ENCODE results near the gene ZNF592. TPM values are rescaled to one million over a fixed set of nuclear protein-coding genes. Genes with fewer than 3 reads are reported as not detected.

The ZNF592 gene
- total and polyA plus RNA-seq, 2 of the 13 experiments (the other 11 are each of a cell fraction or from before 2014, with no cell fraction given): 8.2 to 9.8 TPM

DNA sequence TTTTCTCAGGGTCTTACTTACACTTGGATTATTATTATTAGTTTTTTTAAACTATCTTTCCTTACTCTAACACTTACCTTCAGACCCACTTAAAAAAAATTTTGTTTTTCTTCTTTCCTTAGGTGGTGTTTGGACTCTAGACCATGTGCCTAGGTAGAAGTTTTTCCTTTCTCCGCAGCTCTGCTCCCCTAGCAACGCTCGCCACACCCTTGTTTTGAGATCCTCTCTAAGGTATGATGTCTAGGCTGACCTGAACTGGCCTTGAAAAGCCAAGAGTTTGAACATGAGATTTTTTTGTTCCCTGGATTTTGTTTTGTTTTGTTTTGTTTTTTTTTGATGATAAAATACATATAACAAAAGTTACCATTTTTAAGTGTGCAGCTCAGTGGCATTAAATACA, 16.2 kb downstream of the ZNF592 start:
- 97% methylated on average over 3 of the region's 3 CpGs for WGBS (ENCODE audit: low lambda C conversion rate)
- TF ChIP-seq, protein P1, sequence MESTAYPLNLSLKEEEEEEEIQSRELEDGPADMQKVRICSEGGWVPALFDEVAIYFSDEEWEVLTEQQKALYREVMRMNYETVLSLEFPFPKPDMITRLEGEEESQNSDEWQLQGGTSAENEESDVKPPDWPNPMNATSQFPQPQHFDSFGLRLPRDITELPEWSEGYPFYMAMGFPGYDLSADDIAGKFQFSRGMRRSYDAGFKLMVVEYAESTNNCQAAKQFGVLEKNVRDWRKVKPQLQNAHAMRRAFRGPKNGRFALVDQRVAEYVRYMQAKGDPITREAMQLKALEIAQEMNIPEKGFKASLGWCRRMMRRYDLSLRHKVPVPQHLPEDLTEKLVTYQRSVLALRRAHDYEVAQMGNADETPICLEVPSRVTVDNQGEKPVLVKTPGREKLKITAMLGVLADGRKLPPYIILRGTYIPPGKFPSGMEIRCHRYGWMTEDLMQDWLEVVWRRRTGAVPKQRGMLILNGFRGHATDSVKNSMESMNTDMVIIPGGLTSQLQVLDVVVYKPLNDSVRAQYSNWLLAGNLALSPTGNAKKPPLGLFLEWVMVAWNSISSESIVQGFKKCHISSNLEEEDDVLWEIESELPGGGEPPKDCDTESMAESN (CRISPR knock-in tag; conservative IDR thresholded peaks at IDR 0.05): no peak
- no peak for TF ChIP-seq ZNF337 (CRISPR knock-in tag; IDR thresholded peaks at IDR 0.05; ENCODE audit: borderline replicate concordance, low read depth)
- TF ChIP-seq ZNF883 (CRISPR knock-in tag; IDR thresholded peaks at IDR 0.05; ENCODE audit: not compliant biosample characterization): no peak
- no peak for TF ChIP-seq SNRNP70 (IDR thresholded peaks at IDR 0.05; ENCODE audit: low read depth, low read length)
- no peak for TF ChIP-seq TRIM24 (CRISPR knock-in tag; IDR thresholded peaks at IDR 0.05)
- TF ChIP-seq, protein P2, sequence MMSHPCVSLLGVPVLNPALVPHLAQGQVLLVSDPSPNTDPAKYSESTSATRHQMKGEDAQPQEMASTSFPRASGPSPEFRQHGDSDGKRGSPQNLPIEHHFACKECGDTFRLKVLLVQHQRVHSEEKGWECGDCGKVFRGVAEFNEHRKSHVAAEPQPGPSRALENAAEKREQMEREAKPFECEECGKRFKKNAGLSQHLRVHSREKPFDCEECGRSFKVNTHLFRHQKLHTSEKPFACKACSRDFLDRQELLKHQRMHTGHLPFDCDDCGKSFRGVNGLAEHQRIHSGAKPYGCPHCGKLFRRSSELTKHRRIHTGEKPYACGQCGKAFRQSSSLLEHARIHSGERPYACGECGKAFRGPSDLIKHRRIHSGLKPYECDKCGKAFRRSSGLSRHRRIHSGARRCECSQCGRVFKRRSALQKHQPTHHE (CRISPR knock-in tag; IDR thresholded peaks at IDR 0.05; ENCODE audit: borderline replicate concordance): no peak
- no peak for TF ChIP-seq ZNF75D (CRISPR knock-in tag; IDR thresholded peaks at IDR 0.05; ENCODE audit: borderline replicate concordance)
- no peak for TF ChIP-seq SALL1 (CRISPR knock-in tag; IDR thresholded peaks at IDR 0.05)
- no peak for TF ChIP-seq ZMYM3 (CRISPR knock-in tag; IDR thresholded peaks at IDR 0.05)
- TF ChIP-seq FOXP1 (IDR thresholded peaks at IDR 0.05): no peak
- no peak for TF ChIP-seq FOXP1 (CRISPR knock-in tag; IDR thresholded peaks at IDR 0.05)
- no peak for TF ChIP-seq ZNF781 (CRISPR knock-in tag; IDR thresholded peaks at IDR 0.05; ENCODE audit: borderline replicate concordance, not compliant biosample characterization)
- TF ChIP-seq MTA3 (CRISPR knock-in tag; IDR thresholded peaks at IDR 0.05): no peak
- TF ChIP-seq TOE1 (CRISPR knock-in tag; IDR thresholded peaks at IDR 0.05): no peak
- TF ChIP-seq, protein P3, sequence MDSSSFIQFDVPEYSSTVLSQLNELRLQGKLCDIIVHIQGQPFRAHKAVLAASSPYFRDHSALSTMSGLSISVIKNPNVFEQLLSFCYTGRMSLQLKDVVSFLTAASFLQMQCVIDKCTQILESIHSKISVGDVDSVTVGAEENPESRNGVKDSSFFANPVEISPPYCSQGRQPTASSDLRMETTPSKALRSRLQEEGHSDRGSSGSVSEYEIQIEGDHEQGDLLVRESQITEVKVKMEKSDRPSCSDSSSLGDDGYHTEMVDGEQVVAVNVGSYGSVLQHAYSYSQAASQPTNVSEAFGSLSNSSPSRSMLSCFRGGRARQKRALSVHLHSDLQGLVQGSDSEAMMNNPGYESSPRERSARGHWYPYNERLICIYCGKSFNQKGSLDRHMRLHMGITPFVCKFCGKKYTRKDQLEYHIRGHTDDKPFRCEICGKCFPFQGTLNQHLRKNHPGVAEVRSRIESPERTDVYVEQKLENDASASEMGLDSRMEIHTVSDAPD (CRISPR knock-in tag; IDR thresholded peaks at IDR 0.05): no peak
- TF ChIP-seq, protein P4, sequence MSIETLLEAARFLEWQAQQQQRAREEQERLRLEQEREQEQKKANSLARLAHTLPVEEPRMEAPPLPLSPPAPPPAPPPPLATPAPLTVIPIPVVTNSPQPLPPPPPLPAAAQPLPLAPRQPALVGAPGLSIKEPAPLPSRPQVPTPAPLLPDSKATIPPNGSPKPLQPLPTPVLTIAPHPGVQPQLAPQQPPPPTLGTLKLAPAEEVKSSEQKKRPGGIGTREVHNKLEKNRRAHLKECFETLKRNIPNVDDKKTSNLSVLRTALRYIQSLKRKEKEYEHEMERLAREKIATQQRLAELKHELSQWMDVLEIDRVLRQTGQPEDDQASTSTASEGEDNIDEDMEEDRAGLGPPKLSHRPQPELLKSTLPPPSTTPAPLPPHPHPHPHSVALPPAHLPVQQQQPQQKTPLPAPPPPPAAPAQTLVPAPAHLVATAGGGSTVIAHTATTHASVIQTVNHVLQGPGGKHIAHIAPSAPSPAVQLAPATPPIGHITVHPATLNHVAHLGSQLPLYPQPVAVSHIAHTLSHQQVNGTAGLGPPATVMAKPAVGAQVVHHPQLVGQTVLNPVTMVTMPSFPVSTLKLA (IDR thresholded peaks at IDR 0.05): no peak
- TF ChIP-seq, protein P5, sequence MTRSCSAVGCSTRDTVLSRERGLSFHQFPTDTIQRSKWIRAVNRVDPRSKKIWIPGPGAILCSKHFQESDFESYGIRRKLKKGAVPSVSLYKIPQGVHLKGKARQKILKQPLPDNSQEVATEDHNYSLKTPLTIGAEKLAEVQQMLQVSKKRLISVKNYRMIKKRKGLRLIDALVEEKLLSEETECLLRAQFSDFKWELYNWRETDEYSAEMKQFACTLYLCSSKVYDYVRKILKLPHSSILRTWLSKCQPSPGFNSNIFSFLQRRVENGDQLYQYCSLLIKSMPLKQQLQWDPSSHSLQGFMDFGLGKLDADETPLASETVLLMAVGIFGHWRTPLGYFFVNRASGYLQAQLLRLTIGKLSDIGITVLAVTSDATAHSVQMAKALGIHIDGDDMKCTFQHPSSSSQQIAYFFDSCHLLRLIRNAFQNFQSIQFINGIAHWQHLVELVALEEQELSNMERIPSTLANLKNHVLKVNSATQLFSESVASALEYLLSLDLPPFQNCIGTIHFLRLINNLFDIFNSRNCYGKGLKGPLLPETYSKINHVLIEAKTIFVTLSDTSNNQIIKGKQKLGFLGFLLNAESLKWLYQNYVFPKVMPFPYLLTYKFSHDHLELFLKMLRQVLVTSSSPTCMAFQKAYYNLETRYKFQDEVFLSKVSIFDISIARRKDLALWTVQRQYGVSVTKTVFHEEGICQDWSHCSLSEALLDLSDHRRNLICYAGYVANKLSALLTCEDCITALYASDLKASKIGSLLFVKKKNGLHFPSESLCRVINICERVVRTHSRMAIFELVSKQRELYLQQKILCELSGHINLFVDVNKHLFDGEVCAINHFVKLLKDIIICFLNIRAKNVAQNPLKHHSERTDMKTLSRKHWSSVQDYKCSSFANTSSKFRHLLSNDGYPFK (CRISPR knock-in tag; IDR thresholded peaks at IDR 0.05; ENCODE audit: borderline replicate concordance): no peak

More for the DNA sequence above, 16.2 kb downstream of the ZNF592 start:
- no peaks in the 10 kb centered on the region for H3K9me3 ChIP-seq (ENCODE audit: low read length)
- in situ Hi-C loops (cut with HindIII; ENCODE audit: extremely low pct_ligation_motif_present, low pct_unique_long_range_greater_than_20kb) (no loop called here), intact Hi-C loops (cut with micrococcal nuclease; ENCODE audit: unreplicated experiment) (no loop called here)
- POLR2A ChIA-PET: interaction anchor here (1.1 kb wide), 1 partner anchor 53 kb away, joined by 3 read pairs; no protein-coding TSS in a partner anchor
- 0 out of 2 replicates have a peak, but pooled peaks cover 5% of the 10 kb centered on the region for H4K20me1 ChIP-seq (ENCODE audit: insufficient read depth, low read length)
- peaks cover 35% of the 10 kb centered on the region for H3K4me1 ChIP-seq (ENCODE audit: insufficient read depth, low read length)
- H3K27me3 ChIP-seq (ENCODE audit: control insufficient read depth in 1 of 2, insufficient read depth in 2 of 2, low read length in 2 of 2): no peaks in the 10 kb centered on the region
- H3K79me2 ChIP-seq (ENCODE audit: insufficient read depth, low read length): peaks cover 75% of the 10 kb centered on the region
- no peak overlapping the region for H3K9ac ChIP-seq (ENCODE audit: insufficient read depth, low read depth, low read length)
- H3K27ac ChIP-seq (ENCODE audit: extremely low read length, insufficient read depth, low read length): no peak overlapping the region
- no TSS peak for BruUV-seq (replicated peaks)
- H3K36me3 ChIP-seq (replicated peaks in 1 of 2; ENCODE audit: control insufficient read depth in 1 of 2, insufficient read depth in 2 of 2, low read length in 2 of 2): peaks cover 12 to 27% of the 10 kb centered on the region in 2 experiments
- FAIRE-seq: no peak
- ATAC-seq: no peak
- no peak for DNase-seq (ENCODE audit: low spot score)
- CTCF ChIA-PET (ENCODE audit: low intra/inter-chr PET ratio, low total read pairs): no interaction called here
- H3K4me2 ChIP-seq (ENCODE audit: low read depth, low read length): no peak overlapping the region
- no peak overlapping the region for H2AFZ ChIP-seq (ENCODE audit: low read length)
- no peak overlapping the region for H3K4me3 ChIP-seq (replicated peaks in 1 of 3; ENCODE audit: insufficient read depth in 1 of 3, low read depth in 2 of 3, low read length in 3 of 3)
